Non-pigmented ciliary epithelial cell (primary cell): ENCODE results near the gene RNF181.
"Not testable (repeated sequence)": the region's sequence is repeated elsewhere in the genome, so short reads cannot be mapped to it uniquely, and the experiment has no call there.

ENCODE experiments used
- DNase-seq: peaks from one replicate; pipeline ENCODE4 v3.0.0-alpha.2; 2010; ENCODE audit warnings: low read depth

The RNF181 gene

GRCh38 chr2:85614757-85615156, 19.2 kb downstream of the RNF181 start:
- not testable (repeated sequence) for DNase-seq

GRCh38 chr2:85615413-85615728, 19.8 kb downstream of the RNF181 start:
- DNase-seq, result no peak

GRCh38 chr2:85617723-85618122, 22.2 kb downstream of the RNF181 start:
- DNase-seq, result not testable (repeated sequence)

- no peak for DNase-seq
Observed at GRCh38 chr2:85619617-85620016, 24.1 kb downstream of the RNF181 start.

GRCh38 chr2:85621338-85621737, 25.8 kb downstream of the RNF181 start:
- DNase-seq, result no peak

GRCh38 chr2:85623991-85624390, 28.4 kb downstream of the RNF181 start:
- no peak for DNase-seq

- no peak for DNase-seq
Observed at GRCh38 chr2:85628658-85629057, 33.1 kb downstream of the RNF181 start.

GRCh38 chr2:85631316-85631715, 35.8 kb downstream of the RNF181 start:
- no peak for DNase-seq

- DNase-seq, result no peak
Observed at GRCh38 chr2:85635011-85635410, 39.5 kb downstream of the RNF181 start.

GRCh38 chr2:85635636-85636035, 40.1 kb downstream of the RNF181 start:
- DNase-seq, result no peak

- no peak for DNase-seq
Observed at GRCh38 chr2:85642725-85643124, 47.2 kb downstream of the RNF181 start.

GRCh38 chr2:85644909-85645308, 49.4 kb downstream of the RNF181 start:
- DNase-seq, result no peak

- DNase-seq, result no peak
Observed at GRCh38 chr2:85646166-85646565, 50.6 kb downstream of the RNF181 start.
